HL-60 (cell line): ENCODE data around the gene ADD2.

Source experiments
- DNase-seq, 2 experiments: peaks; one replicate each; pipeline ENCODE4 v3.0.0-alpha.2; 2010 to 2020; ENCODE audit warnings: low read depth in 1 of 2, low spot score in 1 of 2
- H3K27ac ChIP-seq: fragments of 250-450 bp; sonication (Bioruptor Pico); replicated peaks from 2 replicates; pipeline ENCODE4 v1.5.1; 2020; ENCODE audit warnings: mild to moderate bottlenecking, moderate library complexity
- H3K27me3 ChIP-seq: fragments of 250-450 bp; sonication (Bioruptor Pico); 2 replicates; pipeline ENCODE4 v1.5.1; 2021; ENCODE audit warnings: mild to moderate bottlenecking, moderate library complexity; ENCODE audit not compliant: insufficient read depth, poor library complexity, severe bottlenecking
- H3K4me3 ChIP-seq: replicated peaks from 2 replicates; pipeline ENCODE4 v1.5.1; 2011; ENCODE audit warnings: mild to moderate bottlenecking, control low read depth, low read length; ENCODE audit not compliant: insufficient read depth
- GABPA ChIP-seq: IDR thresholded peaks from 2 replicates; pipeline ENCODE4 v1.6.1; 2012; ENCODE audit warnings: low read depth
- POLR2AphosphoS5 ChIP-seq: IDR thresholded peaks from 2 replicates; pipeline ENCODE4 v1.6.1; 2012; ENCODE audit warnings: low read depth
- SPI1 ChIP-seq: IDR thresholded peaks from 2 replicates; pipeline ENCODE4 v1.6.1; 2012; ENCODE audit warnings: low read depth, mild to moderate bottlenecking, borderline replicate concordance
- TF ChIP-seq, protein P1 (sequence below): IDR thresholded peaks from 2 replicates; pipeline ENCODE4 v1.6.1; 2012; ENCODE audit warnings: low read depth; ENCODE audit not compliant: insufficient replicate concordance
- TF ChIP-seq, protein P2 (sequence below): IDR thresholded peaks from one replicate; pipeline ENCODE4 v1.5.1; 2011; ENCODE audit warnings: low read length, control low read depth, inconsistent platforms; ENCODE audit not compliant: insufficient read depth

The ADD2 gene

DNA sequence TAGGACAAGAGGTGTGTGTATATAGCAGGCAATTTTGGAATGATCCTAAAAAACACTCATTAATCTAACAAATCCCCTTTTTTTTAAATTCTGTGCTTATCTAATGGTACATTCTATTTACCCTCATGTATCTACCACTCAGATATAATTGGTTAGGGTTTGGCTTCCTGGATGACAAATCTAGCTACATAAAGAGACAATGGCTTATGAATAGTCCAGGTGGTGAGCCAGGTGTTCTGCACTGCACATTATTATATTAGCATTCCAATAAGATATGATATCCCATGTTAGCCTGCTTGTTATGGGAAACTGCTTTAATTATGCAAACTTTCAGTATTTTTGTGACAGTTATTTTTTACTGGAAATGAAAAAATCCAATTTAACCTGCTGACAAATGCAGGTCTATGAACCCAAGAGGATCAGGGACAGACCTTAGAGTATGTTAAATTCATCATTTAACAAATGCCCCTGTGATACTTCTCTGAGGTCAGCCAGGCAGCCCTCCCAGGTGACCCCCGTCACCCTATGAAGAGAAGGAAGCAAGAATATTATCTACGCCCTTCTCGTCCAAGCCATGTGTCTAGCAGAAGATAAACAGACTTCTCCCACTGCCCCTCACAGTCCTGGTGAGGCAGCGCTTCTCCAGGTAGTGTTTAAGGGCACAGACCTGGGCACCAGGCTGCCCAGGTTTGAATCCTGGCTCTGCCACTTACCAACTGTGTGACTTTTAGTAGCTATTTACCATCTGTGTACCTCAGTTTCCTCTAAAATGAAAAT, 83.0 kb downstream of the ADD2 start:
- TF ChIP-seq GABPA = no peak
- TF ChIP-seq, protein P1, sequence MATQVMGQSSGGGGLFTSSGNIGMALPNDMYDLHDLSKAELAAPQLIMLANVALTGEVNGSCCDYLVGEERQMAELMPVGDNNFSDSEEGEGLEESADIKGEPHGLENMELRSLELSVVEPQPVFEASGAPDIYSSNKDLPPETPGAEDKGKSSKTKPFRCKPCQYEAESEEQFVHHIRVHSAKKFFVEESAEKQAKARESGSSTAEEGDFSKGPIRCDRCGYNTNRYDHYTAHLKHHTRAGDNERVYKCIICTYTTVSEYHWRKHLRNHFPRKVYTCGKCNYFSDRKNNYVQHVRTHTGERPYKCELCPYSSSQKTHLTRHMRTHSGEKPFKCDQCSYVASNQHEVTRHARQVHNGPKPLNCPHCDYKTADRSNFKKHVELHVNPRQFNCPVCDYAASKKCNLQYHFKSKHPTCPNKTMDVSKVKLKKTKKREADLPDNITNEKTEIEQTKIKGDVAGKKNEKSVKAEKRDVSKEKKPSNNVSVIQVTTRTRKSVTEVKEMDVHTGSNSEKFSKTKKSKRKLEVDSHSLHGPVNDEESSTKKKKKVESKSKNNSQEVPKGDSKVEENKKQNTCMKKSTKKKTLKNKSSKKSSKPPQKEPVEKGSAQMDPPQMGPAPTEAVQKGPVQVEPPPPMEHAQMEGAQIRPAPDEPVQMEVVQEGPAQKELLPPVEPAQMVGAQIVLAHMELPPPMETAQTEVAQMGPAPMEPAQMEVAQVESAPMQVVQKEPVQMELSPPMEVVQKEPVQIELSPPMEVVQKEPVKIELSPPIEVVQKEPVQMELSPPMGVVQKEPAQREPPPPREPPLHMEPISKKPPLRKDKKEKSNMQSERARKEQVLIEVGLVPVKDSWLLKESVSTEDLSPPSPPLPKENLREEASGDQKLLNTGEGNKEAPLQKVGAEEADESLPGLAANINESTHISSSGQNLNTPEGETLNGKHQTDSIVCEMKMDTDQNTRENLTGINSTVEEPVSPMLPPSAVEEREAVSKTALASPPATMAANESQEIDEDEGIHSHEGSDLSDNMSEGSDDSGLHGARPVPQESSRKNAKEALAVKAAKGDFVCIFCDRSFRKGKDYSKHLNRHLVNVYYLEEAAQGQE = no peak
- TF ChIP-seq, protein P2, sequence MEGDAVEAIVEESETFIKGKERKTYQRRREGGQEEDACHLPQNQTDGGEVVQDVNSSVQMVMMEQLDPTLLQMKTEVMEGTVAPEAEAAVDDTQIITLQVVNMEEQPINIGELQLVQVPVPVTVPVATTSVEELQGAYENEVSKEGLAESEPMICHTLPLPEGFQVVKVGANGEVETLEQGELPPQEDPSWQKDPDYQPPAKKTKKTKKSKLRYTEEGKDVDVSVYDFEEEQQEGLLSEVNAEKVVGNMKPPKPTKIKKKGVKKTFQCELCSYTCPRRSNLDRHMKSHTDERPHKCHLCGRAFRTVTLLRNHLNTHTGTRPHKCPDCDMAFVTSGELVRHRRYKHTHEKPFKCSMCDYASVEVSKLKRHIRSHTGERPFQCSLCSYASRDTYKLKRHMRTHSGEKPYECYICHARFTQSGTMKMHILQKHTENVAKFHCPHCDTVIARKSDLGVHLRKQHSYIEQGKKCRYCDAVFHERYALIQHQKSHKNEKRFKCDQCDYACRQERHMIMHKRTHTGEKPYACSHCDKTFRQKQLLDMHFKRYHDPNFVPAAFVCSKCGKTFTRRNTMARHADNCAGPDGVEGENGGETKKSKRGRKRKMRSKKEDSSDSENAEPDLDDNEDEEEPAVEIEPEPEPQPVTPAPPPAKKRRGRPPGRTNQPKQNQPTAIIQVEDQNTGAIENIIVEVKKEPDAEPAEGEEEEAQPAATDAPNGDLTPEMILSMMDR = no peak
- TF ChIP-seq POLR2AphosphoS5 = no peak
- no peak for TF ChIP-seq SPI1
- H3K27me3 ChIP-seq = no peaks in the 10 kb centered on the region
- no peak for DNase-seq

DNA sequence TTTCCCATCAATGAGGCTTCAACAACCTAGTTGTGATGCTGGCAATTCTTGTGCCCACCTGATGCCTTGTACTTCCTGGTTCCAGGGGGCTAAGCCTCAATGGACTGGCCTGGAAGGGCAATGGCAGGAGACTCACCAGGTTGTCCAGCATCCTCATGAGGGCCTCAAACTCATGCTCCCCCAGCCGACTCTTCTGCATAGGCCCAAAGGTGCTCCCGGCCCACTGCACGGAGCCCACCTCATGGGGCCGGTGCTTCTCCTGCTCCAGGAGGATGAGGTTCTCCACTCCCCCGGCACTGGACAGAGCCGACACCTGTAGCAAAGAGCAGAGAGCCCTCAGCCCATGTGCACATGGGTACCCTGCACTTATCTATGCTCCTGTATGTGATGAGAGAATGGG, 84.5 kb downstream of the ADD2 start:
- no peak overlapping the region for H3K4me3 ChIP-seq
- no peaks in the 10 kb centered on the region for H3K27me3 ChIP-seq
- TF ChIP-seq, protein P2 = no peak
- TF ChIP-seq GABPA = no peak
- TF ChIP-seq SPI1 = no peak
- TF ChIP-seq, protein P1 = no peak
- no peak for TF ChIP-seq POLR2AphosphoS5
- DNase-seq = no peak
- no peak overlapping the region for H3K27ac ChIP-seq

More for the DNA sequence above, 83.0 kb downstream of the ADD2 start:
- Histone ChIP-seq H3K4me3 (no peak overlapping the region), H3K27ac (no peak overlapping the region)

DNA sequence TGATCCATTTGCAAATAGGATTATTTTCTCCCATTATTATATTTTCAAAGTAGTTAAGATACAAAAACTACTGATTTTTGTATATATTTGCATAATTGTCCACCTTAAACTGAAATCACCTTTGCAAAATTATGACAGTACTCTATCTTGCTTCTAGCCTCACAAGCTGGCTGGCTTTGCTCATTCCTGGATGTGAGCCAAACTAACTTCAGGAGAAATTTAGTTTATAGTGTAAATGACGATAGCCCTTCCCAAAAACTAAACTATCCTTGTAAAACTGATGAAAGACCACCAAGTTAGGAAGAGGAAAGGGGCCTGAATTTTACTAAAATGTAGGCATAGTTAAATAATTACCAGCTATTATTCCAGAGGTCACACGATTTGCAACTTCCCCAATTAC, 87.3 kb downstream of the ADD2 start:
- TF ChIP-seq, protein P1 = no peak
- TF ChIP-seq POLR2AphosphoS5 = no peak
- TF ChIP-seq GABPA = no peak
- TF ChIP-seq, protein P2 = no peak
- TF ChIP-seq SPI1 = no peak
- no peak overlapping the region for H3K27ac ChIP-seq
- DNase-seq = no peak
- no peaks in the 10 kb centered on the region for H3K27me3 ChIP-seq
- H3K4me3 ChIP-seq = no peak overlapping the region
